Activated CD8-positive, alpha-beta memory T cell treated with anti-CD3 and anti-CD28 coated beads, Interleukin-2, amount 50 U/mL, for 1 hour (primary cell): ENCODE data around the gene RGCC.
"Not testable (repeated sequence)": the region's sequence is repeated elsewhere in the genome, so short reads cannot be mapped to it uniquely, and the experiment has no call there.

ENCODE experiments used
- DNase-seq: peaks from one replicate; pipeline ENCODE4 v3.0.0-alpha.2; 2020; ENCODE audit errors: extremely low read depth

Gene RGCC

GRCh38 chr13:41456768-41457588 lies at the start of gene RGCC:
Gene RGCC, plus strand, starts transcription at chr13:41457550. Its CDS starts 158 bp downstream, at chr13:41457708.
- DNase-seq, result peak; percentile 94

- no peak for DNase-seq
Observed at GRCh38 chr13:41408121-41408520, 49.2 kb upstream of the RGCC start.

- no peak for DNase-seq
Observed at GRCh38 chr13:41408746-41409145, 48.6 kb upstream of the RGCC start.

GRCh38 chr13:41409611-41410010 lies 47.7 kb upstream of the RGCC start:
- DNase-seq, result no peak

GRCh38 chr13:41411060-41411459 lies 46.3 kb upstream of the RGCC start:
- DNase-seq, result no peak

- DNase-seq, result no peak
Observed at GRCh38 chr13:41411522-41411921, 45.8 kb upstream of the RGCC start.

GRCh38 chr13:41413872-41414271 lies 43.5 kb upstream of the RGCC start:
- DNase-seq, result no peak

GRCh38 chr13:41416276-41416675 lies 41.1 kb upstream of the RGCC start:
- no peak for DNase-seq

- no peak for DNase-seq
Observed at GRCh38 chr13:41418027-41418426, 39.3 kb upstream of the RGCC start.

- no peak for DNase-seq
Observed at GRCh38 chr13:41418731-41419130, 38.6 kb upstream of the RGCC start.

GRCh38 chr13:41419206-41419605 lies 38.1 kb upstream of the RGCC start:
- no peak for DNase-seq

- DNase-seq, result no peak
Observed at GRCh38 chr13:41420146-41420545, 37.2 kb upstream of the RGCC start.

- DNase-seq, result not testable (repeated sequence)
Observed at GRCh38 chr13:41421330-41421729, 36.0 kb upstream of the RGCC start.

GRCh38 chr13:41421983-41422382 lies 35.4 kb upstream of the RGCC start:
- not testable (repeated sequence) for DNase-seq

GRCh38 chr13:41423259-41423658 lies 34.1 kb upstream of the RGCC start:
- DNase-seq, result not testable (repeated sequence)

GRCh38 chr13:41424675-41425074 lies 32.7 kb upstream of the RGCC start:
- not testable (repeated sequence) for DNase-seq

GRCh38 chr13:41426047-41426446 lies 31.3 kb upstream of the RGCC start:
- no peak for DNase-seq

- DNase-seq, result no peak
Observed at GRCh38 chr13:41427666-41428065, 29.7 kb upstream of the RGCC start.

GRCh38 chr13:41428155-41428554 lies 29.2 kb upstream of the RGCC start:
- peak; percentile 20 for DNase-seq

GRCh38 chr13:41434030-41434429 lies 23.3 kb upstream of the RGCC start:
- DNase-seq, result not testable (repeated sequence)

GRCh38 chr13:41434831-41435520 lies 22.4 kb upstream of the RGCC start:
- DNase-seq, result no peak

- no peak for DNase-seq
Observed at GRCh38 chr13:41443969-41444368, 13.4 kb upstream of the RGCC start.

GRCh38 chr13:41452462-41452861 lies 4.9 kb upstream of the RGCC start:
- DNase-seq, result no peak
